ENCODE results near the gene TMPRSS6. TPM values are rescaled to one million over a fixed set of nuclear protein-coding genes. Genes with fewer than 3 reads are reported as not detected.
A peak's percentile ranks its signal among the peaks of the same experiment; 100 is the strongest.

Gene TMPRSS6
- total RNA-seq, 1 donor from 2014 or later, result not detected

DNA sequence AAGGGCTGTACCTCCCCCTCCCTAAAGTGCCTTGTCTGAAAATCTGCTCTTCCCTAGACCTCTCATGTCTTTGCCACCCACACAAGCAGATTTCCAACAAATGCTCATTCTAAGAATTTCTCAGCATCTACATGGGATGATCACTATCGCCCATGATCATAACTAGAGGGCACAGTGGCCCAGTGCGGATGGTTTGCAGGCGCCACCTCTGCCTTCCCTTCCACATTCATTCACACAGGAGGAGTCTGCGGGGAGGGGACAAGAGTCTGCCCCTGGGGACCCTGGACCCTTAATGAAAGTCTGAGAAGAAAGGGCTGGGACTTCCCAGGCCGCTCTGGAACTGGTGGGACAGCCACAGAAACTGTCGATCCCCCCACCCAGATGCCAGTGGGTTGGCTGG is 29.1 kb downstream of the TMPRSS6 start:
- Histone ChIP-seq H3K9me3 (no peaks in the 10 kb centered on the region), H3K36me3 (no peaks in the 10 kb centered on the region), H3K27me3 (no peaks in the 10 kb centered on the region), H3K27ac (no peak overlapping the region), H3K4me1 (no peaks in the 10 kb centered on the region), H3K4me3 (no peak overlapping the region)
- intact Hi-C loops (cut with DNase I), result no loop called here
- TF ChIP-seq POLR2AphosphoS5 (IDR thresholded peaks at IDR 0.05; ENCODE audit: insufficient read depth in 1 of 2, low read depth in 1 of 2) (no peak), POLR2A (IDR thresholded peaks at IDR 0.05) (no peak)
- TF ChIP-seq, protein P1, sequence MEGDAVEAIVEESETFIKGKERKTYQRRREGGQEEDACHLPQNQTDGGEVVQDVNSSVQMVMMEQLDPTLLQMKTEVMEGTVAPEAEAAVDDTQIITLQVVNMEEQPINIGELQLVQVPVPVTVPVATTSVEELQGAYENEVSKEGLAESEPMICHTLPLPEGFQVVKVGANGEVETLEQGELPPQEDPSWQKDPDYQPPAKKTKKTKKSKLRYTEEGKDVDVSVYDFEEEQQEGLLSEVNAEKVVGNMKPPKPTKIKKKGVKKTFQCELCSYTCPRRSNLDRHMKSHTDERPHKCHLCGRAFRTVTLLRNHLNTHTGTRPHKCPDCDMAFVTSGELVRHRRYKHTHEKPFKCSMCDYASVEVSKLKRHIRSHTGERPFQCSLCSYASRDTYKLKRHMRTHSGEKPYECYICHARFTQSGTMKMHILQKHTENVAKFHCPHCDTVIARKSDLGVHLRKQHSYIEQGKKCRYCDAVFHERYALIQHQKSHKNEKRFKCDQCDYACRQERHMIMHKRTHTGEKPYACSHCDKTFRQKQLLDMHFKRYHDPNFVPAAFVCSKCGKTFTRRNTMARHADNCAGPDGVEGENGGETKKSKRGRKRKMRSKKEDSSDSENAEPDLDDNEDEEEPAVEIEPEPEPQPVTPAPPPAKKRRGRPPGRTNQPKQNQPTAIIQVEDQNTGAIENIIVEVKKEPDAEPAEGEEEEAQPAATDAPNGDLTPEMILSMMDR (IDR thresholded peaks at IDR 0.05), result no peak
- no peak for DNase-seq (ENCODE audit: extremely low spot score in 2 of 2)

DNA sequence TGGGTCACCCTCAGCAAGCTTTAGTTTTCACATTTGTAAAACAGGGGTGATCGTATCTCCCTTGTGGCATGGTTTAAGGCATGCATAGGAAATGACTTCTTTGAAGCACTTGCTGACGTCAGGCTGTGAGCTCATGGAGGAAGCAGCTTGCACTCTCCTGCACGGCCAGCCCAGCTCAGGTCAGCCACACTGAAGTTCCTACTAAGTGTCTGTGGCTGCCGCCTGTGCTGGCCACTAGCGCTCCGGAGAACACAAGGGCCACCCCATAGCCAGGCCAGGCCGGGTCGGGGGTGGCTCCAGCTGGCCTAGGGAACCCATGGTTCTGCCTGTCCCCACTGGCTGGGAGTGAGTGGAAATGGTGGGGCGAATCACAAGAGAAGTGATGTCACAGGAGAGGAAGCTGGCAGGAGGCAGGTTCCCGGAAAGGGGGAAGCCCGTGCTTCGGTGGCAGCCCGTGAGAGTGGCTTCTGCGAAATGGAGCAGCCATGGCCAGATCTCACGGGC is 29.8 kb downstream of the TMPRSS6 start:
- H3K4me1 ChIP-seq, result no peaks in the 10 kb centered on the region
- H3K27ac ChIP-seq, result no peak overlapping the region
- no peak for DNase-seq (ENCODE audit: extremely low spot score in 2 of 2)
- no peaks in the 10 kb centered on the region for H3K36me3 ChIP-seq
- no peaks in the 10 kb centered on the region for H3K9me3 ChIP-seq
- TF ChIP-seq, protein P1 (IDR thresholded peaks at IDR 0.05), result no peak
- peak in 1 of 2 donors; percentile 24 for TF ChIP-seq POLR2AphosphoS5 (IDR thresholded peaks at IDR 0.05; ENCODE audit: insufficient read depth in 1 of 2, low read depth in 1 of 2)
- TF ChIP-seq POLR2A (IDR thresholded peaks at IDR 0.05), result no peak
- intact Hi-C loops (cut with DNase I), result no loop called here
- no peaks in the 10 kb centered on the region for H3K27me3 ChIP-seq
- no peak overlapping the region for H3K4me3 ChIP-seq

DNA sequence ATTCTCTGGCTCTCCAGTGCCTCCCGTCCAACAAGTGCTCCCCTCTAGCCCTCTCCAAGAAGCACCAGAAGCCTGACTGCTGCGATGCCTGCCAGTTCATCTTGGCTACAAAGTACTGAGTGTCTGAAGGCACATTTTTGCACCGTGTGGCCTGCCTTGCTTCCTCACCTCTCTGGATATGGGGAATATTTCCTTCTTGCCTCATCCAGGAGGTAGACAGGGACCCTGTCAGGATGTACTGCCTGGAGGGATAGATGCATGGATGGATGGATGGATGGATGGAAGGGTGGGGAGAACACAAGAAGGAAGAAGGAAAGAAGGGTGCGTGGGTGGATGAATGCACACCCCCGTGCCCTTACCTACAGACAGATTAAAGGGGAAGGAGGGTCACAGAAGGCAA is 30.4 kb downstream of the TMPRSS6 start:
- H3K36me3 ChIP-seq, result no peaks in the 10 kb centered on the region
- intact Hi-C loops (cut with DNase I), result no loop called here
- H3K4me3 ChIP-seq, result no peak overlapping the region
- TF ChIP-seq POLR2AphosphoS5 (IDR thresholded peaks at IDR 0.05; ENCODE audit: insufficient read depth in 1 of 2, low read depth in 1 of 2) (no peak), POLR2A (IDR thresholded peaks at IDR 0.05) (no peak)
- TF ChIP-seq, protein P1 (IDR thresholded peaks at IDR 0.05), result no peak
- no peaks in the 10 kb centered on the region for H3K9me3 ChIP-seq
- no peaks in the 10 kb centered on the region for H3K4me1 ChIP-seq
- no peaks in the 10 kb centered on the region for H3K27me3 ChIP-seq
- DNase-seq (ENCODE audit: extremely low spot score in 2 of 2), result no peak
- no peak overlapping the region for H3K27ac ChIP-seq

DNA sequence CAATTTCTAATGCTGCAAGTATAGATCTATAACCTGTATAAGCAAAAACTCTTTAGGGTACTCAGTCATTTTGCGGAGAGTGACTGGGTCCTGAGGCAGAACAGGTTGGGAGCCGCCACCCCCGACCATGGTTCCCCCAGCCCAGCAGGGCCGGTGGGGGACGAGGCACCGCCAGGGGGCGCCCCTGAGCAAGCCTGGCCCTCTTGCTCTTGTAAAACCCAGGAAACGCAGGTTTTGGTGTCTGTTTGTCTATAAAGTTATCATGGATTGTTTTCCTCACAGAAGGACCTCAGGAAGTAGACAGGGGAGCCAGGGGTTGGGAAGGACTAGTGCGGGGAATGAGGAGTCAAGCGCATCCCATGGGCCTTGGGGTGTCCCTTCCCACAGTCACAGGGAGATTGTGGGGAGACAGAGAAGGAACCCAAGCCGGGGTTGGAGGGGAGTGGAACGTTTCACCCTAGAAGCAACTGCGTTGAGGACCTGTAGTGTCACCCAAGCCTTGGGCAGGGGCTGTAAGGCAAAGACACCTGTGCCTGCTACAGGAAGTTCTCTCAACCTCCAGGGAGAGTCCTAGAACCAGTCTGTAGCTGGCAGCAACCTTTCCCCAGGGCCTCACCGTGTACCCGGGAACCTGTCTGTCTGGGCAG is 31.6 kb downstream of the TMPRSS6 start:
- Histone ChIP-seq H3K4me3 (no peak overlapping the region), H3K27me3 (no peaks in the 10 kb centered on the region)

More for the DNA sequence above, 31.6 kb downstream of the TMPRSS6 start:
- TF ChIP-seq, protein P1 (IDR thresholded peaks at IDR 0.05), result peak; percentile 67 to 88 (median 77)
- TF ChIP-seq POLR2A (IDR thresholded peaks at IDR 0.05) (no peak), POLR2AphosphoS5 (IDR thresholded peaks at IDR 0.05; ENCODE audit: insufficient read depth in 1 of 2, low read depth in 1 of 2) (peak in 1 of 2 donors; percentile 20)
- no peak for DNase-seq (ENCODE audit: extremely low spot score in 2 of 2)
- no peaks in the 10 kb centered on the region for H3K36me3 ChIP-seq
- intact Hi-C loops (cut with DNase I), result no loop called here
- H3K27ac ChIP-seq, result no peak overlapping the region
- no peaks in the 10 kb centered on the region for H3K4me1 ChIP-seq
- no peaks in the 10 kb centered on the region for H3K9me3 ChIP-seq
